Upper lobe of left lung (tissue), 6 donors: ENCODE results near the gene ZNF366. TPM values are rescaled to one million over a fixed set of nuclear protein-coding genes. Genes with fewer than 3 reads are reported as not detected.
A peak's percentile ranks its signal among the peaks of the same experiment; 100 is the strongest.

ENCODE experiments used
- ATAC-seq, 2 donors: fragments of 200-7000 bp; cut with Tn5 transposase; one replicate each; pipeline ENCODE4 v1.9.1; 2022; ENCODE audit warnings: mild to moderate bottlenecking in 2 of 2, moderate library complexity in 2 of 2; ENCODE audit not compliant: low FRiP score in 2 of 2
- DNase-seq, 2 donors: peaks; one replicate each; pipeline ENCODE4 v3.0.0-alpha.2; 2019 to 2020
- H3K27ac ChIP-seq, 4 donors: fragments of 200-600 bp; sonication (generic); one replicate each; pipeline ENCODE4 v1.5.1; 2016 to 2019
- H3K27me3 ChIP-seq, 4 donors: fragments of 200-600 bp; sonication (generic); one replicate each; pipeline ENCODE4 v1.5.1; 2017 to 2019
- H3K36me3 ChIP-seq, 4 donors: fragments of 200-600 bp; sonication (generic); one replicate each; pipeline ENCODE4 v1.5.1; 2016 to 2019
- H3K4me1 ChIP-seq, 4 donors: fragments of 200-600 bp; sonication (generic); one replicate each; pipeline ENCODE4 v1.5.1; 2018 to 2019
- H3K4me3 ChIP-seq, 4 donors: fragments of 200-600 bp; sonication (generic); one replicate each; pipeline ENCODE4 v1.5.1; 2017 to 2019; ENCODE audit warnings: mild to moderate bottlenecking in 2 of 4, moderate library complexity in 1 of 4
- H3K9me3 ChIP-seq, 4 donors: fragments of 200-600 bp; sonication (generic); one replicate each; pipeline ENCODE4 v1.5.1; 2018 to 2019
- EP300 ChIP-seq, 4 donors: sonication (generic); formaldehyde crosslinking; IDR thresholded peaks; one replicate each; pipeline ENCODE4 v1.5.1; 2017; ENCODE audit warnings: antibody characterized with exemption in 4 of 4, control low read depth in 2 of 4
- POLR2A ChIP-seq, 4 donors: fragments of 450-650 bp; IDR thresholded peaks; one replicate each; pipeline ENCODE4 v1.5.1; 2016 to 2017; ENCODE audit warnings: antibody characterized with exemption in 4 of 4, mild to moderate bottlenecking in 2 of 4
- POLR2AphosphoS5 ChIP-seq, 2 donors: sonication (generic); formaldehyde crosslinking; IDR thresholded peaks; one replicate each; pipeline ENCODE4 v1.5.1; 2017; ENCODE audit warnings: antibody characterized with exemption in 2 of 2
- WGBS, 2 donors: methylation state at CpG; one replicate each; pipeline ENCODE4 v1.1.5; 2017 to 2018; 5-methylcytosine and 5-hydroxymethylcytosine counted together
- total RNA-seq, 6 donors: library from RNA; depleted of rRNA in 4 of 6; stranded (reverse); fragments of >200 nt in 4 of 6; gene quantifications; one replicate each; pipeline versions ENCODE4 v1.1.0 to v1.2.1, GENCODE V29; 2016 to 2021
- TF ChIP-seq, protein P1 (sequence below), 6 experiments: fragments of 450-650 bp in 4 of 6; fragments of 200-600 bp in 2 of 6; sonication (generic) in 2 of 6; IDR thresholded peaks; one replicate each; pipeline ENCODE4 v1.5.1; 2016 to 2019; ENCODE audit warnings: antibody characterized with exemption in 6 of 6
- donor health status: DM: no; HTN: no; CAD: no; lungs with moderate emphysema.
- donor health status: DM: no; HTN: yes; CAD: no; lungs with severe emphysema.

Gene ZNF366
- total RNA-seq, 6 donors from 2014 or later = 3.1 to 12.4 (median 6.3) TPM

DNA sequence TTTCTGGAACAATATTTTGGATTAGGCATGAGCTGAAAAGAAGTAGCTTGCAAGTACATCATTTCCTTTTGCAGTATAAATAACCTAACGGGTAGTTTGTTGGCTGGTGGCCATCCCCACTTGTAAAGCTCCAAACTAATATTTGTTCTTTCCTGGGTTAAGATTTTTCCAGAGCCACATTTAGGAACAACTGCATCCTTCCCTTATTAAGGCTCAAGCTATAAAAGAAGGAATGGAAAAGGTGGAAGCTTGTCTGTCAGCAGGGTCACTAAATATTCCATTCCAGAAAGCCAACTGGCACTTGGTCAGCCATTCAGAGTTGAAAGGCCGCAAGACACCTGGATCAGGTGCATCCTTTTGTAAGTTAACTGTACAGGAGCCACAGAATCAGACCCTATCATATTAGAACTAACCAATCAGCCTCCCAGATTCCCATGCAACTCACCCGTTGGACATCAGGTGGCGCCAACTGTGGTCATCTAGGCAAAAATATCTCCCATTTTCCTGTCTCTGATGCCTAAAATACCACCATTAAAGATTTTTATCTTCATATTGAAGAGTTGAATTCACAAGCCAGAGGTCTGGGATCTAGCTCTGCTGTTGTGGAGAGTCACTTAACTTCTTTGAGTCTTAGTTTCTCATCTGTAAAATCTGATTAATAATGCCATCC is 104.1 kb downstream of the ZNF366 start:
- Histone ChIP-seq H3K36me3 (no peaks in the 10 kb centered on the region), H3K4me3 (no peak overlapping the region), H3K27me3 (no peaks in the 10 kb centered on the region), H3K4me1 (peaks cover 0 to 7% (median under 1%) of the 10 kb centered on the region in 4 donors), H3K9me3 (peaks cover 2 to 16% (median 10%) of the 10 kb centered on the region in 4 donors), H3K27ac (no peak overlapping the region)
- DNase-seq = no peak
- ATAC-seq = peak in 1 of 2 donors; percentile 11
- WGBS, 2 donors = 63% methylated on average over 4 of the region's 4 CpGs
- TF ChIP-seq, protein P1, sequence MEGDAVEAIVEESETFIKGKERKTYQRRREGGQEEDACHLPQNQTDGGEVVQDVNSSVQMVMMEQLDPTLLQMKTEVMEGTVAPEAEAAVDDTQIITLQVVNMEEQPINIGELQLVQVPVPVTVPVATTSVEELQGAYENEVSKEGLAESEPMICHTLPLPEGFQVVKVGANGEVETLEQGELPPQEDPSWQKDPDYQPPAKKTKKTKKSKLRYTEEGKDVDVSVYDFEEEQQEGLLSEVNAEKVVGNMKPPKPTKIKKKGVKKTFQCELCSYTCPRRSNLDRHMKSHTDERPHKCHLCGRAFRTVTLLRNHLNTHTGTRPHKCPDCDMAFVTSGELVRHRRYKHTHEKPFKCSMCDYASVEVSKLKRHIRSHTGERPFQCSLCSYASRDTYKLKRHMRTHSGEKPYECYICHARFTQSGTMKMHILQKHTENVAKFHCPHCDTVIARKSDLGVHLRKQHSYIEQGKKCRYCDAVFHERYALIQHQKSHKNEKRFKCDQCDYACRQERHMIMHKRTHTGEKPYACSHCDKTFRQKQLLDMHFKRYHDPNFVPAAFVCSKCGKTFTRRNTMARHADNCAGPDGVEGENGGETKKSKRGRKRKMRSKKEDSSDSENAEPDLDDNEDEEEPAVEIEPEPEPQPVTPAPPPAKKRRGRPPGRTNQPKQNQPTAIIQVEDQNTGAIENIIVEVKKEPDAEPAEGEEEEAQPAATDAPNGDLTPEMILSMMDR (IDR thresholded peaks at IDR 0.05) = peak in 3 of 6 experiments; percentile 13 to 21 (median 14)
- TF ChIP-seq POLR2A (IDR thresholded peaks at IDR 0.05) = no peak
- TF ChIP-seq EP300 (IDR thresholded peaks at IDR 0.05) = no peak

DNA sequence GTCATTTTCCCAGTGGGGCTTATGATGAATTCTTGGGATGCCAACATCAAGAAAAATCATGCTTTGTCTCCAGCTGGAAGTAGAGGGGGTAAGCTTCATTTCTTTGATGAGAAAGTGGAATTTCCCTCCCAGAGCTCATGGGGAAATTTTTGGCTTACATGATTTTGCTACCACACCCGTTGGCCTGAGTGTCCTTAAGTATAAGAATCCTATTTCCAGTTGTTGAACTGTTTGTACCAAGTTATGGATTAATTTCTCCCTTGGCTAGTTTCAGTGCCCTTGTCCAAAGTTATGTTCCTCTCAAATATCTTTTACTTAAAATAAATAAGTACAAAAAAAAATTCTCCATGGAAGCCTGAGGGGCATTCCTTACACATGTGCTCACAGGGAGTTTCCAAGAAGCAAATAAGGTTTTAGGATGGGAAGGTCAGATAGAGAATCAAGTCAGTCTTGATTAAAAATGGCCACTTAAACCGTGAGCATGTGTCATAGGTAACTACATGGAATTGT is 104.8 kb downstream of the ZNF366 start:
- WGBS, 2 donors = 30 to 37% methylated on average over 2 of the region's 2 CpGs
- ATAC-seq (peak in 1 of 2 donors; percentile 85), DNase-seq (no peak)
- H3K27me3 ChIP-seq = no peaks in the 10 kb centered on the region
- peaks cover 2 to 16% (median 10%) of the 10 kb centered on the region in 4 donors for H3K9me3 ChIP-seq
- no peak overlapping the region for H3K4me3 ChIP-seq
- TF ChIP-seq, protein P1 (IDR thresholded peaks at IDR 0.05) = no peak
- H3K27ac ChIP-seq = peak overlapping the region in 3 of 4 donors; percentile 14 to 46 (median 32)
- H3K36me3 ChIP-seq = no peaks in the 10 kb centered on the region
- H3K4me1 ChIP-seq = peaks cover 0 to 7% (median 0%) of the 10 kb centered on the region in 4 donors

DNA sequence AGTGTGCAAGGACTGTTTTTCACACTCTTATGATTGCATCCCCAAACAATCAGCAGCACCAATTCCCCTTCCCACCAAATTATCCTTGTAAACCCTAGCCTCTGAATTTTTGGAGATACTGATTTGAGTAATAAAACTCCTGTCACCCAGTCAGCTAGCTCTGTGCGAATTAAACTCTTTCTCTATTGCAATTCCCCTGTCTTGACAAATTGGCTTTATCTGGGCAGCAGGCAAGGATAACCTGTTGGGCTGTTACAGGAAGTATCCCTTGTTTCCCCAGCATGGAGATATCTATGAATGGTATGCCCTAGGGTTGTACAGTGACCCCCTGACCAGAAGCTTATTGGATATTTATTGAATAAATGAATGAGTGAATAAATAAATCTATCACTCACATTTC is 106.3 kb downstream of the ZNF366 start:
- 0 to 55% methylated on average over 1 of the region's 1 CpG for WGBS, 2 donors
- no peaks in the 10 kb centered on the region for H3K27me3 ChIP-seq
- no peak for ATAC-seq
- H3K36me3 ChIP-seq = no peaks in the 10 kb centered on the region
- H3K4me1 ChIP-seq = peaks cover 0 to 7% (median 0%) of the 10 kb centered on the region in 4 donors
- DNase-seq = no peak
- H3K9me3 ChIP-seq = peaks cover 2 to 16% (median 10%) of the 10 kb centered on the region in 4 donors
- H3K4me3 ChIP-seq = no peak overlapping the region
- TF ChIP-seq POLR2AphosphoS5 (IDR thresholded peaks at IDR 0.05) (no peak), POLR2A (IDR thresholded peaks at IDR 0.05) (no peak), EP300 (IDR thresholded peaks at IDR 0.05) (no peak)
- H3K27ac ChIP-seq = no peak overlapping the region

DNA sequence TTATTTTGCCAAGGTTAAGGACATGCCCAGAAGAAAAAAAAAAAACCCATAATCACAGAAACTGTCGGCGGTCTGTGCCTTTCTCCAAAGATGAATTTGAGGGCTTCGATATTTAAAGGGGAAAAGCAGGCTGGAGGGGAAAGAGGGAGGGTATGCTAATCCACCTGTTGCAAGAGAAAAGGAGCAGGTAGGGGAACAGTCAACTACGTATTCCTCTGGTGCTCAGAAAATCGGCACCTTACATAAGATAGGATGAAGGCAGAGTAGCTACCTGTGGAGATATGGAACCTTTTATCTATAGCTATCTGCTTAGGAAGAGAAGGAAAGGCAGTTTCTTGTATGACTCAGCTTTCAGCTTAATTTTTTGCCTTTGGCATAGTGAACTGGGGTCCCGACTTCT is 109.4 kb downstream of the ZNF366 start:
- Histone ChIP-seq H3K4me3 (no peak overlapping the region), H3K27me3 (no peaks in the 10 kb centered on the region), H3K9me3 (peaks cover 2 to 16% (median 10%) of the 10 kb centered on the region in 4 donors), H3K4me1 (peaks cover 0 to 1% (median under 1%) of the 10 kb centered on the region in 4 donors), H3K36me3 (no peaks in the 10 kb centered on the region), H3K27ac (no peak overlapping the region)
- 78 to 80% methylated on average over 6 of the region's 6 CpGs for WGBS, 2 donors
- DNase-seq (no peak), ATAC-seq (no peak)
- TF ChIP-seq, protein P1 (IDR thresholded peaks at IDR 0.05) = no peak
- TF ChIP-seq POLR2A (IDR thresholded peaks at IDR 0.05) (no peak), POLR2AphosphoS5 (IDR thresholded peaks at IDR 0.05) (no peak), EP300 (IDR thresholded peaks at IDR 0.05) (no peak)

- no peak for ATAC-seq
- H3K4me1 ChIP-seq = peaks cover 0 to 3% (median 0%) of the 10 kb centered on the region in 4 donors
- no peak for DNase-seq
- TF ChIP-seq, protein P1 (IDR thresholded peaks at IDR 0.05) = peak in 2 of 6 experiments; percentile 18 to 30
- no peak for TF ChIP-seq EP300 (IDR thresholded peaks at IDR 0.05)
- WGBS, 2 donors = 11 to 33% methylated on average over 2 of the region's 2 CpGs
- no peaks in the 10 kb centered on the region for H3K9me3 ChIP-seq
- H3K36me3 ChIP-seq = no peaks in the 10 kb centered on the region
- H3K27me3 ChIP-seq = no peaks in the 10 kb centered on the region
- H3K27ac ChIP-seq = no peak overlapping the region
- H3K4me3 ChIP-seq = no peak overlapping the region
Observed at GRCh38 chr5:72394688-72395087, 112.5 kb downstream of the ZNF366 start.
